GF-D8 (cell line): ENCODE results near the gene SEPTIN8.

Experiments
- DNase-seq: peaks from one replicate; lab custom pipeline; 2025; lab: John Stamatoyannopoulos, UW

The SEPTIN8 gene

GRCh38 chr5:132782101-132782500 is 5.1 kb upstream of the SEPTIN8 start:
- DNase-seq, result no peak

- DNase-seq, result no peak
Measured at GRCh38 chr5:132781029-132781428, 4.0 kb upstream of the SEPTIN8 start.

GRCh38 chr5:132780577-132780976 is 3.5 kb upstream of the SEPTIN8 start:
- DNase-seq, result no peak

- no peak for DNase-seq
Measured at GRCh38 chr5:132779961-132780360, 2.9 kb upstream of the SEPTIN8 start.

- no peak for DNase-seq
Measured at GRCh38 chr5:132778856-132779255, 1.8 kb upstream of the SEPTIN8 start.

- no peak for DNase-seq
Measured at GRCh38 chr5:132778129-132778528, 1.1 kb upstream of the SEPTIN8 start.

GRCh38 chr5:132776938-132777208 is 166 bp downstream of the SEPTIN8 start:
- DNase-seq, result no peak

GRCh38 chr5:132776131-132776937 is 705 bp downstream of the SEPTIN8 start:
- no peak for DNase-seq

GRCh38 chr5:132775476-132775961 is 1.5 kb downstream of the SEPTIN8 start:
- DNase-seq, result no peak

GRCh38 chr5:132774896-132775295 is 2.1 kb downstream of the SEPTIN8 start:
- DNase-seq, result no peak

GRCh38 chr5:132774406-132774805 is 2.6 kb downstream of the SEPTIN8 start:
- no peak for DNase-seq

- DNase-seq, result peak; percentile 5
Measured at GRCh38 chr5:132773601-132774355, 3.3 kb downstream of the SEPTIN8 start.

- no peak for DNase-seq
Measured at GRCh38 chr5:132773114-132773513, 3.9 kb downstream of the SEPTIN8 start.

GRCh38 chr5:132772291-132773070 is 4.6 kb downstream of the SEPTIN8 start:
- DNase-seq, result no peak

- no peak for DNase-seq
Measured at GRCh38 chr5:132771503-132771998, 5.5 kb downstream of the SEPTIN8 start.

GRCh38 chr5:132770476-132771159 is 6.4 kb downstream of the SEPTIN8 start:
- no peak for DNase-seq

GRCh38 chr5:132768485-132768868 is 8.6 kb downstream of the SEPTIN8 start:
- DNase-seq, result no peak

- no peak for DNase-seq
Measured at GRCh38 chr5:132767150-132767549, 9.9 kb downstream of the SEPTIN8 start.

- no peak for DNase-seq
Measured at GRCh38 chr5:132766806-132767055, 10.3 kb downstream of the SEPTIN8 start.

GRCh38 chr5:132766020-132766805 is 10.8 kb downstream of the SEPTIN8 start:
- no peak for DNase-seq

- no peak for DNase-seq
Measured at GRCh38 chr5:132765311-132766019, 11.6 kb downstream of the SEPTIN8 start.
